ENCODE data around the gene MCOLN1.
"Not testable (repeated sequence)": the region's sequence is repeated elsewhere in the genome, so short reads cannot be mapped to it uniquely, and the experiment has no call there.

Gene MCOLN1

DNA sequence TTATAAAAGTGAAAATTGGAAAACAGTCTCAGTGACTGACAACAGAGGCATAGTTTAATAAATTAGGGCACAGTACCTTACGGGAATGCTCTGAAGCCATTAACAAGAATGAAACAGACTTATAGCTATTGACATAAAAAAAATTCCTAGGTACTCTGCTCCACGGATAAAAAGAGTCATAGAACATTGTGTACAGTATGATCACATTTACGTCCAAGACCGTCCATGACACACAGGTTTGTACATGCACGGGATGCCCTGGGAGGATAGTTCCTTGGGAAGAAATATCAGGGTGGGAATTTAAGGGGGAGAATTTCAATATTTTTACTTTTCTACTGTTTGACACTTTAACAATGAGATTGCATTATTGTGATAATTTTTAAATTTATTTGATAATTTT, 48.3 kb downstream of the MCOLN1 start:
- no peak overlapping the region for H3K4me3 ChIP-seq (ENCODE audit: low read depth, low read length)
- no peak for DNase-seq (ENCODE audit: low read depth)
- TF ChIP-seq, protein P1, sequence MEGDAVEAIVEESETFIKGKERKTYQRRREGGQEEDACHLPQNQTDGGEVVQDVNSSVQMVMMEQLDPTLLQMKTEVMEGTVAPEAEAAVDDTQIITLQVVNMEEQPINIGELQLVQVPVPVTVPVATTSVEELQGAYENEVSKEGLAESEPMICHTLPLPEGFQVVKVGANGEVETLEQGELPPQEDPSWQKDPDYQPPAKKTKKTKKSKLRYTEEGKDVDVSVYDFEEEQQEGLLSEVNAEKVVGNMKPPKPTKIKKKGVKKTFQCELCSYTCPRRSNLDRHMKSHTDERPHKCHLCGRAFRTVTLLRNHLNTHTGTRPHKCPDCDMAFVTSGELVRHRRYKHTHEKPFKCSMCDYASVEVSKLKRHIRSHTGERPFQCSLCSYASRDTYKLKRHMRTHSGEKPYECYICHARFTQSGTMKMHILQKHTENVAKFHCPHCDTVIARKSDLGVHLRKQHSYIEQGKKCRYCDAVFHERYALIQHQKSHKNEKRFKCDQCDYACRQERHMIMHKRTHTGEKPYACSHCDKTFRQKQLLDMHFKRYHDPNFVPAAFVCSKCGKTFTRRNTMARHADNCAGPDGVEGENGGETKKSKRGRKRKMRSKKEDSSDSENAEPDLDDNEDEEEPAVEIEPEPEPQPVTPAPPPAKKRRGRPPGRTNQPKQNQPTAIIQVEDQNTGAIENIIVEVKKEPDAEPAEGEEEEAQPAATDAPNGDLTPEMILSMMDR (IDR thresholded peaks at IDR 0.05; ENCODE audit: low read depth, low read length, missing control alignments), result no peak

DNA sequence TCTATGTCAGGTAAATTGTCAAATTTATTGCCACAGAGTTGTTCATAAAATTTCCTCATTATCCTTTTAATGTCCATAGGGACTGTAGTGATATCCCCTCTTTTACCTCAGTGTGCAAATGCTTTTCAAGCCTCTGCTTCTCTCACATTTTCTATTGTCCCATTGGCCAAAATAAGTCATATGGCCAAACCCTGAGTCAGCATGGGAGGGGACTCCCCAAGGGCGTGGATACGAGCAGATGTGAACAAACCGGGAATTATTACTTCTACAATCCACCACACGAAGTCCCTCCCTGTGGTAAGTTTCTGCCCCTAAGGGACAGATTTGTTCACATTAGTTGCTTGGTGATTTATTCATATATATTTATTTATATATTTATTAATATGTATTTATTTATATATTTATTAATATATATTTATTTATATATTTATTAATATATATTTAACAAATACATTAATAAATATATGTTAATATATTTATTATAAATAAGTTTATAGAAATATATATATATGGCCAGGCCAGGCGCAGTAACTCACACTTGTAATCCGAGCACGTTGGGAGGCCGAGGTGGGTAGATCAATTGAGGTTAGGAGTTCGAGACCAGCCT, 53.1 kb downstream of the MCOLN1 start:
- DNase-seq (ENCODE audit: low read depth), result no peak
- no peak overlapping the region for H3K4me3 ChIP-seq (ENCODE audit: low read depth, low read length)
- TF ChIP-seq, protein P1 (IDR thresholded peaks at IDR 0.05; ENCODE audit: low read depth, low read length, missing control alignments), result no peak

DNA sequence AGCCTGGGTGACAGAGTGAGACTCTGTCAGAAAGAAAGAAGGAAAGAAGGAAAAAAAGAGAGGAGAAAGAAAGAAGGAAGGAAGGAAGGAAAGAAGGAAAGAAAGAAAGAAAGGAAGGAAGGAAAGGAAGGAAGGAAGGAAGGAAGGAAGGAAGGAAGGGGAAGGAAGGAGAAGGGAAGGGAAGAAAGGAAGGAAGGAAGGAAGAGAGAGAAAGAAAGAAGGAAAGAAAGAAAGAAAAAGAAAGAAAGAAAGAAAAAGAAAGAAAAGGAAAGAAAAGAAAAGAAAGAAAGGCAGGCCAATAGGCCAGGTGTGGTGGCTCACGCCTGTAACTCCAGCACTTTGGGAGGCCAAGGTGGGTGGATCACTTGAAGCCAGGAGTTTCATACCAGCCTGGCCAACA, 55.0 kb downstream of the MCOLN1 start:
- DNase-seq (ENCODE audit: low read depth), result not testable (repeated sequence)

DNA sequence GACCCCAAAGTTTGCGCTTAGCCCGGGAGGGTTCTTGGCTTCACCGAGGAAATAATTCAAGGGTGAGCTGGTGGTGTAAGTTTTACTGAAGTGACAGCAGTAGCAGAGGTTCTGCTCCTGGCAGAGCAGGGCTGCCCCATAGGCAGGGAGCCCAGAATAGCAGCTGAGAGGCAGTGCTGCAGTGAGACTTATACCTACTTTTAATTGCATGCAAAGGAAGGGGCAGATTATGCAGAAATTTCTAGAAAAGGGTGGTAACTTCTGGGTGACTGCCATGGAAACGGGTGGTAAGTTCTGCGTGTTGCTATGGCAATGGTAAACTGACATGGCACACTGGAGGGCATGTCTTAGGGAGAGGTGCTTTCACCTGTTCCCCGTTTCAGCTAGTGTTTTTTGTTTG, 55.7 kb downstream of the MCOLN1 start:
- no peak overlapping the region for H3K4me3 ChIP-seq (ENCODE audit: low read depth, low read length)
- TF ChIP-seq, protein P1 (IDR thresholded peaks at IDR 0.05; ENCODE audit: low read depth, low read length, missing control alignments), result no peak
- no peak for DNase-seq (ENCODE audit: low read depth)

More for the DNA sequence above, 55.0 kb downstream of the MCOLN1 start:
- H3K4me3 ChIP-seq (ENCODE audit: low read depth, low read length), result not testable (repeated sequence)

DNA sequence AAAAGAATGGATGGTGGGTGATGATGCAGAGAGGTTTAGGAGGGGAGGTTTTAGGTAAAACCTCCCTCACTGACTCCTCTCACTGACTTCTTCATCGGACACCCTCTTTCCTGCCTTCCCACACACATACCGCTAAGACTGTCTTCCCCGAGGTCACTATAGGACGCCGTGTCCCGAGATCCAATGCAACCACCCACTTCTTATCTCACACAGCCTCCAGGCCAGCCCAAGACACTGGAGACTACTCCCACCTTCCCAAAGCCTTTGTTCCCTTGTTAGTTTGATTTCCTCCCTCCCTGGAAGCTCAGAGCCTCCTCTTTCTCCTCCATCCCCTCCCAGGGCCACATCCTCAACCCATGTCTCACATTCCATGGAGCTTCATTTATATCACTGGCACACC, 56.8 kb downstream of the MCOLN1 start:
- no peak for DNase-seq (ENCODE audit: low read depth)
- TF ChIP-seq, protein P1 (IDR thresholded peaks at IDR 0.05; ENCODE audit: low read depth, low read length, missing control alignments), result no peak
- H3K4me3 ChIP-seq (ENCODE audit: low read depth, low read length), result no peak overlapping the region

DNA sequence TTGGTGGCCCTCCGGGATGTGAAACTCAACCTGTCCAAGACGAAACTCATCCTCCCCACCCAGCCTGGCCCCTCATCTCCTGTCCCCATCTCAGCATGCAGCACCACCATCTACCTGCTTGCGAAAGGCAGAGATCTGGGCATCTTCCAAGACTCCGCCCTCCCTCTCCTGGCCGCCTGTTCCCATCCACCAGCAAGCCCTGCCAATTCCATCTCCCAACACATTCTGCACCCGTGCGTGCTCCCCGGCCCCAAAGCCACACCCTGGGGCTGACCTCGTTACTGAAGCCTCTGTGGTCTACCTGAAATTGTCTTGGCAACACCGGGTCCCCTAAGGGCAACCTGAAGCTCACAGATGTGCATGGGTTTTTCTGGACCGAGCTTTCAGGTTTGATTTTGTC, 60.0 kb downstream of the MCOLN1 start:
- TF ChIP-seq, protein P1 (IDR thresholded peaks at IDR 0.05; ENCODE audit: low read depth, low read length, missing control alignments), result no peak
- H3K4me3 ChIP-seq (ENCODE audit: low read depth, low read length), result no peak overlapping the region
- no peak for DNase-seq (ENCODE audit: low read depth)
